GM18511 (cell line): ENCODE results near the gene MRPL20.

ENCODE experiments used
- ATAC-seq: cut with Tn5 transposase; IDR thresholded peaks from one replicate; pipeline ENCODE4 v1.9.1; 2021; ENCODE audit warnings: mild to moderate bottlenecking, moderate library complexity; ENCODE audit not compliant: unreplicated experiment

MRPL20 gene

DNA sequence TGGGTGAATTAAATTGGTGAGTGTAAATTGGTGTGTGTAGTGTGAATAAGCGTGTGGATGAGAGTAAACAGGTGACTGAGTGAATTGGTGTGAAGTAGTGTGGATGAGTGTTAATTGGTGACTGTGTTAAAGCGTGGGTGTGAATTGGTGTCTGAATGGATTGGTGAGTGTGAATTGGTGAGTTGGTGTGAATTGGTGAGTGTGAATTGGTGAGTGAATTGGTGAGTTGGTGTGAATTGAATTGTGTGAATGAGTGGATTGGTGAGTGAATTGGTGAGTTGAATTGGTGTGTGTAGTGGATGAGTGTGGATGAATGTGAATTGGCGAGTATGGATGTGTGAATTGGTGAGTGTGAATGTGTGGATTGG, 40.4 kb downstream of the MRPL20 start:
- no peak for ATAC-seq

DNA sequence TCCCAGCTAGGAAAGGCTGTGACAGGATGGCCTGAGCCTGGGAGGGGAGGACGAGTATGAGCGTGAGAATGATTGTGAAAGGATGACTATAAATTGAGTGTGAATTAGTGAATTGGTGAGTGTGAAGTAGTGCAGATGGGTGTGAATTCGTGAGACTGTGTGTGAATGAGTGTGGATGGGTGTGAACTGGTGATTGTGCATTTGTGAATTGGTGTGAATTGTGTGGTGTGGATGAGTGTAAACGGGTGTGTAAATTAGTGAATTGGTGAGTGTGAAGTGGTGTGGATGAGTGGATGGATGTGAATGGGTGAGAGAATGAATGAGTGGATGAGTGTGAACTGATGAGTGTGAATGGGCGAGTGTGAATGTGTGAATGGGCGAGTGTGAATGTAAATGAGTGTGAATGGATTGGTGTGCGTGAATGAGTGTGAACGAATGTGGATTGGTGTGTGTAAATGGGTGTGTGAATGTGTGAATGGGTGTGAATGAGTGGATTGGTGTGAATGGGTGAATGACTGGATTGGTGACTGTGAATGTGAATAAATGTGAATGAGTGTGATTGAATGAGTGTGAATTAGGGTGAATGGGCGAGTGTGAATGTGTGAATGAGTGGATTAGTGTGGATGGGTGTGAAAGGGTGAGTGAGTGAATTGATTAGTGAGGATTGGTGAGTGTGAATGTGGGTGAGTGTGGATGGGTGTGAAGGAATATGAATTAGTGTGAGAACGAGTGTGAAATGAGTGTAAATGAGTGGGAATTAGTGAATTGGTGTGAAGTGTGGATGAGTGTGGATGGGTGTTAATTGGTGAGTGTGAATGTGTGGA, 41.0 kb downstream of the MRPL20 start:
- ATAC-seq = no peak

DNA sequence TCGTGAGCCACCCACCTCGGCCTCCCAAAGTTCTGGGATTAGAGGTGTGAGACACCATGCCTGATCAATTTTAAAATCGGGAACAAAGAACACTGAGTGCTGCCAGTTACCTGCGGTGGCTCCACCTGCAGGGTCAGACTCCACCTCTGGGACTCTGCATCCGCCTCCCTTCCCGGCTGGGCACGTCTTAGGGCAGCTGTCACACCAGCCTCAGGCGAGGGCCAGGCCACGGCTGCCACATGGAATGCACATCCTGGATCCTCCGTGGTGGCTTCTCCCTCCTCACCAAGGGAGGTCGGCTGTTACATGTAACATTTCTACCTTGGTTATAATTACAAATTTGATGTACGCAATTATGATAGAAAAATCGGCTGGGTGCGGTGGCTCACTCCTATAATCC, 42.8 kb downstream of the MRPL20 start:
- ATAC-seq = no peak

DNA sequence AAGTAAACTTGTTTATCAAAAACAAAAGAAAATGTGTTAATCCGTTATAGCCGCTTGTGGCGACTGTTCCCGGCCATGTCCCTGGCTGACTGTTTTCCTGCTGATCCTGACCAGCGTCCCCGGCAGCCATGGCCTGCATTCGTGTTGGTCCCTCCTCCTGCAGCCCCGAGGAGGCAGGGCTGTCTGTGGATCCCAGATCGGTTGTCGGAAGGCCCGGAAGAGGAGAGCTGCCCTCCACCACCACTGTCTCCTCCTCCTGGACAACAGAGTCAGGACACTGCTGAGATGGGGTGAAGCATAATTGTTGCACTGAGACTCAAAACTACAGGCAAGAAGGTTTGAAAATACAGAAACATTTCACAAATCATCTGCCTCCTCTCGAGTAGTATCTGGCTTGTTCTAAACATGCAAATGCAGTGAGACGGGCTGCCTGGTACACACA, 45.1 kb downstream of the MRPL20 start:
- ATAC-seq = no peak

DNA sequence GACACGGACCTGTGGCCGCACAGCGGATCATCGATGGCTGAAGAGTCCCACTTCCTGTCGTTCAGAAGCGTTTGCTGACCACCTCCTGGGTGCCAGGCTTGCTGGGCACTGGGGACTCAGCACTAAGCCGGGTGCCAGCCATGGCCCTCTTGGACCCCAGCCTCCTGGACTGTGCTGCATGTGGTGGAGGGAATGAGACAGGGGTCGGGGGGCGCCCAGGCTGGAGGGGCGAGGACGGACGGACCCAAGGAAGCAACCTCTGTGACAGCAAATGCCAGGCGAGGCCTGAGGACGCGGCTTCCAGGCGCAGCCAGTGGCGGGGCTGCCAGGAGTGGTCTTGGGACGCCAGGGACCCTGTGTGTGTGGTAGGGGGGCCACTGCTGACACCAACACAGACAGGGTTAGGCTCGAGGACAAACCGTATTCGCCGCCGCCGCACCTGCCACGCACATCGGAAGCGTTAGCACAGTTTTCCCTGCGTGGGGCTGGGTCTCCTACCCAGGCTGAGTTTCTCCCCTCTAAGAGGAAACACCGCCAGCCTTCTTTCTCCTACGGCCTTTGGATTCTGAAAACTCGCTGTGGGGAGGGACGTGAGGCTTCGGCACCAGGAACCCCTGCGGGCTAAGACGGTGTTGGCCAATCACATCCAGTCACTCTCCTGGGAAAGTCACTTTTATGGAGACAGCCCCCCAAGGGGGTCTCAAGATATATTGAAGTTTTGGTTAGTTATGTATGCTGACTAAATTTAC, 45.7 kb downstream of the MRPL20 start:
- ATAC-seq = no peak

- no peak for ATAC-seq
Measured at GRCh38 chr1:1360506-1361169, 46.5 kb downstream of the MRPL20 start.

- ATAC-seq = no peak
Measured at GRCh38 chr1:1359664-1360468, 47.2 kb downstream of the MRPL20 start.

DNA sequence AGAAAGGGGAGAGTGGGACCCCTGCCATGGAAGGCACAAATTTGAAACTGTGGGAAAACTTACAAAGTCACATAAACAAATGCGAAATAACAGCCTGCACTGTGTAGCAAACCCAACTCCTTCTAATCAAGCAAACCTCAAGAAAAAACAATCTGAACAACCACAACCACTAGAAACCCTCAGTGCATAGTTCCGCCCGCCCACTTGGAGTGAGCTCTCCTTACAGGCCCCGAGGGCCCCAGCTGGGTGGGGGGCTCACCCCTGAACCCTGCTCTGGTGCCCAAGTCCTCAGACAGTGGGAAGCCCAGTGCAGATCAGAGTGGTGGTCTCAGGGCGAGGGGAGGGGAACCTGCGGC, 47.8 kb downstream of the MRPL20 start:
- ATAC-seq = no peak

GRCh38 chr1:1358433-1359271, 48.4 kb downstream of the MRPL20 start, which contains the start of gene MXRA8:
Gene MXRA8, minus strand, starts transcription at chr1:1358555. Its CDS starts 51 bp downstream, at chr1:1358504.
- no peak for ATAC-seq

DNA sequence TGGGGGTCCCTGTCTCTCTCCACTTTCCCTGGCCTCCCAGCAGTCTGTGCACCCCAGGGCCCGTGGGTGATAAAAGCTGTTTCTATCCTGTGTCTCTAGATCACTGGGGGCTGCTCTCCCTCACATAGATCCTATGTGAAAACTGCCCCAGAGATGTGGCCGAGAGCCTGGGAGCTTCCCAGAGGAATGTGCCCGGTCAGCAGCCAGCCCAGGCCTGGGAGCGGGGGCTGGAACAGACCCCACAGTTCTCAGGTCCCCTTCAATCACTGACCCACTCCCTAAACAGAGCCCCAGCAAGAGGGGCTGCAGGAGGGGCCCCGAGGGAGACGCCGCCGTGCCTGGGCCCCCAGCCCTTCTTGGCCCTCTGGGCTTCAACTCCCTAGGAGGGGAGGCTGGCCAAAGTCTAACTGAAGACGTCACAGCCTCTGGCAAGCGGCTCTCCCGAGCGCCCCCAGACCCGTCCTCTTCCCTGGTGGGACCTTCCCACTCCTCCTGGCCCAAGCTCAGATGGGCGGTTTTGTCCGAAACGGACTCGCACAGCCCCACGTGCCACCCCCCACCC, 49.1 kb downstream of the MRPL20 start:
- ATAC-seq = no peak

GRCh38 chr1:1356796-1357401, 50.2 kb downstream of the MRPL20 start:
- no peak for ATAC-seq

GRCh38 chr1:1356166-1356795, 50.8 kb downstream of the MRPL20 start:
- ATAC-seq = no peak

DNA sequence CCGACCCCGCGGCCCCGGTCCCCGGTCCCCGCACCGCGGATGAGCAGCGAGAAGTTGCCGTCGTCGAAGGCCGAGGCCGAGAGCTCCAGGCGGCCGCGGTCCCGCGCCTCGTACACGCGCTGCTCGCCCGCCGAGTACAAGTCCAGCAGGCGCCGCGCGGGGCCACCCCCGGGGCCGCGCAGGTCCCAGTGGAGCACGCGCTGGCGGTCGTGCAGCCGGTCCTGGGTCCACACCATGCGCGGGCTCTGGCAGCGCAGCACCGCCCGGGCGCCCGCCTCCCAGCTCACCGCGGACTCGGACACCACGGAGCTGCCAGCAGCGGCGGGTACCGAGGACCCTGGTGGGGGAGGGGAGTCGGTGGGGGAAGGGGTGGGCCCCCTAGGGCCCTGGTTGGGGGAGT, 51.7 kb downstream of the MRPL20 start:
- ATAC-seq = no peak

GRCh38 chr1:1354271-1355247, 52.5 kb downstream of the MRPL20 start:
- ATAC-seq = no peak

DNA sequence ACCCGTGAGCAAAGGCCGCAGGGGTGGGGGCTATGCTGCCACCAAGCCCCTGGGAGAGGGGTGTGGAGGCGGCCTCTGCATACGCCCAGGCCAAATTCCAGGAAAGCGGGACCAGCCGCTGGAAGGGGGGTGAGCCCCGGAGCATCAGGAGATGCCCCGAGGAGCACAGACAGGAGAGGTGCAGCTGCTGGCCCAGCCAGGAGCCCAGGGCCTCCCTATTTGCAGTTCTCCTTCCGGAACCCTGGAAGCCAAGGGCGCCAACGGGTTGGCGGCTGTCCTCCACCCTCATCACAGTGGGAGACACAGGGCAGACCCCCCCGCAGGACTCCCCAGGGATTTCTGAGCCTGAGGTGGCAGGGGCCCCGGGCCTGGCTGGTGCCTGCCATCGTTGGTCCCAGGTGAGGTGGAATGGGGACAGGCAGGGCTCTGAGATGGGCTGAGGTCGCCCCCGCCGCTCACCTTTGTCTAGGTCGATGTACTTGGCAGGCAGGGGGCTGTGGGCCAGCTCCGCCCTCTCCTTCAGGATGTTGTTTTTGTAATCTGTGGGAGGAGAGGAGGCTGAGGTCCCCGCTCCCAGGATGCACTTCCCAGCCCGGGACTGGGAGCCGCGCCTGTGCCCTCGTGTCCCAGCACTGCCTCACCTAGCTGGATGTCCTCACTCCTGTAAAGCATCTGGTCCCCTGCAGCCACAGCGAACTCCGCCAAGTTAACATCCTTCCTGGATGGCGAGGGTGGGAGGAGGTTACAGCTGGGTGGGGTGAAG, 53.5 kb downstream of the MRPL20 start:
- no peak for ATAC-seq

- ATAC-seq = no peak
Measured at GRCh38 chr1:1352786-1353388, 54.2 kb downstream of the MRPL20 start.
